ENCODE measurements around the gene HOXB6.

The HOXB6 gene

GRCh38 chr17:48604770-48605329 lies at the start of gene HOXB6:
HOXB6 (minus strand) TSS chr17:48604986; CDS start chr17:48598150, 6,836 bp downstream.
- DNase-seq (ENCODE audit: insufficient read length, low spot score) (no peak), FAIRE-seq (no peak)
- TF ChIP-seq CTCF (IDR thresholded peaks at IDR 0.05; ENCODE audit: insufficient read depth, missing control alignments) = no peak

GRCh38 chr17:48649741-48650140 lies 45.0 kb upstream of the HOXB6 start:
- no peak for TF ChIP-seq CTCF (IDR thresholded peaks at IDR 0.05; ENCODE audit: insufficient read depth, missing control alignments)
- FAIRE-seq (no peak), DNase-seq (ENCODE audit: insufficient read length, low spot score) (no peak)

GRCh38 chr17:48647963-48648245 lies 43.1 kb upstream of the HOXB6 start:
- DNase-seq (ENCODE audit: insufficient read length, low spot score) = no peak
- no peak for FAIRE-seq
- TF ChIP-seq CTCF (IDR thresholded peaks at IDR 0.05; ENCODE audit: insufficient read depth, missing control alignments) = no peak

- DNase-seq (ENCODE audit: insufficient read length, low spot score) (no peak), FAIRE-seq (no peak)
- TF ChIP-seq CTCF (IDR thresholded peaks at IDR 0.05; ENCODE audit: insufficient read depth, missing control alignments) = no peak
Measured at GRCh38 chr17:48647103-48647962, 42.5 kb upstream of the HOXB6 start.

GRCh38 chr17:48646183-48647102 lies 41.7 kb upstream of the HOXB6 start:
- DNase-seq (ENCODE audit: insufficient read length, low spot score) = no peak
- no peak for TF ChIP-seq CTCF (IDR thresholded peaks at IDR 0.05; ENCODE audit: insufficient read depth, missing control alignments)
- FAIRE-seq = no peak

GRCh38 chr17:48645639-48646182 lies 40.9 kb upstream of the HOXB6 start:
- FAIRE-seq (no peak), DNase-seq (ENCODE audit: insufficient read length, low spot score) (no peak)
- TF ChIP-seq CTCF (IDR thresholded peaks at IDR 0.05; ENCODE audit: insufficient read depth, missing control alignments) = no peak

All from D721Med (cell line).